Skeletal muscle satellite cell (primary cell): ENCODE measurements around the gene ZMYND8.
"Not testable (repeated sequence)": the region's sequence is repeated elsewhere in the genome, so short reads cannot be mapped to it uniquely, and the experiment has no call there.

ENCODE experiments used
- H3K27me3 ChIP-seq: 2 replicates; pipeline ENCODE4 v1.7.0; 2013; ENCODE audit warnings: low read length; ENCODE audit not compliant: control insufficient read depth, insufficient read depth
- H3K36me3 ChIP-seq: 2 replicates; pipeline ENCODE4 v1.7.0; 2013; ENCODE audit warnings: mild to moderate bottlenecking, control low read depth, low read length; ENCODE audit not compliant: insufficient read depth
- H3K4me1 ChIP-seq: 2 replicates; pipeline ENCODE4 v1.7.0; 2013; ENCODE audit warnings: low read length; ENCODE audit not compliant: control insufficient read depth, insufficient read depth
- H3K4me2 ChIP-seq: 2 replicates; pipeline ENCODE4 v1.7.0; 2013; ENCODE audit warnings: mild to moderate bottlenecking, low read length
- H3K4me3 ChIP-seq: 2 replicates; pipeline ENCODE4 v1.7.0; 2013; ENCODE audit warnings: low read length
- H3K9ac ChIP-seq: 2 replicates; pipeline ENCODE4 v1.7.0; 2013; ENCODE audit warnings: mild to moderate bottlenecking, low read depth, low read length, moderate library complexity
- H3K9me3 ChIP-seq: replicated peaks from 2 replicates; pipeline ENCODE4 v1.7.0; 2013; ENCODE audit warnings: mild to moderate bottlenecking, control low read depth, low read length

ZMYND8 gene

DNA sequence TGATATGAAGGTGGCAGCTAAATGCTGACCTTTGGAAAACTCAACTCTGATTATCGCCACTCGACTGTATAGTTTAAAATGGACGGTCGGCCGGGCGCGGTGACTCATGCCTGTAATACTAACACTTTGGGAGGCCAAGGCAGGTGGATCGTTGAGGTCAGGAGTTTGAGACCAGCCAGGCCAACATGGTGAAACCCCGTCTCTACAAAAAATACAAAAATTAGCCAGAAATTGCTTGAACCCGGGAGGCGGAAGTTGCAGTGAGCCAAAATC, 151.7 kb downstream of the ZMYND8 start:
- not testable (repeated sequence) for H3K9ac ChIP-seq, H3K4me3 ChIP-seq, H3K4me1 ChIP-seq, H3K4me2 ChIP-seq, H3K9me3 ChIP-seq, H3K27me3 ChIP-seq
- peaks cover 16% of the 10 kb centered on the region for H3K36me3 ChIP-seq

DNA sequence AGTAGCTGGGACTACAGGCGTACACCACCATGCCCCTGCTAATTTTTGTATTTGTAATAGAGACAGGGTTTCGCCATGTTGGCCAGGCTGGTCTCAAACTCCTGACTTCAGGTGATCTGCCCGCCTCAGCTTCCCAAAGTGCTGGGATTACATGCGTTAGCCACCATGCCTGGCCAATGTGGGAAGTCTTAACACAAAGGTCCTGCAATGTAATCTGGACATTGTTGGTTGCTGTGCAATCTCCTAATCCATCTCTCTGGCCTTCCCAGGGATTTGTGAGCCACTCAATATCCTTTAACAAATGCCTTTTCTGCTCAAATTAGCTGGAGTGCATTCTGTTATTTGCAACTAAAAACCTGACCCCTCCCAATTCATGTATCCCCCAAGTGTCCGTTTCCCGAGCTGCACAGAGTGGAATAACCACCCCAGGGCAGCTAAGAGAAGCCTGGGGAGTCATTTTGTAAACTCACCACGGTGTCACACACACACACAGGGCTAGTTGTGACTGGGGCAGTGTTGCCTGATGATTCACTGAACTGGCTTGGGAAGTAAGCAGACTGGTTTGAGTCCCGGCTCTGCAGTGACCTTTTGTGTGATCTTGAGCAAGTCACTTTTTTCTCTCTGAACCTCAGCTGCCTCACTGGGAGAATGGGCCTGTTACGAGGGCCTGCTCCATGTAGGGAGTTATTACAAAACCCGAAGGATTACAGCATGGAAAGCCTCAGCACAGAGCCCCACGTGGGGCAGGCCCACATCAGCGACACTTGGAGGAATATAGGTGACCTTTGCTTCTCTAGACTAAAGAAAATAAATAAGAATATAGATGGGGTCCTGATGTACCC, 152.3 kb downstream of the ZMYND8 start:
- H3K4me3 ChIP-seq: no peak overlapping the region
- H3K36me3 ChIP-seq: peaks cover 10% of the 10 kb centered on the region
- peaks cover 7% of the 10 kb centered on the region for H3K4me1 ChIP-seq
- no peak overlapping the region for H3K4me2 ChIP-seq
- no peaks in the 10 kb centered on the region for H3K9me3 ChIP-seq
- H3K9ac ChIP-seq: no peak overlapping the region
- no peaks in the 10 kb centered on the region for H3K27me3 ChIP-seq

DNA sequence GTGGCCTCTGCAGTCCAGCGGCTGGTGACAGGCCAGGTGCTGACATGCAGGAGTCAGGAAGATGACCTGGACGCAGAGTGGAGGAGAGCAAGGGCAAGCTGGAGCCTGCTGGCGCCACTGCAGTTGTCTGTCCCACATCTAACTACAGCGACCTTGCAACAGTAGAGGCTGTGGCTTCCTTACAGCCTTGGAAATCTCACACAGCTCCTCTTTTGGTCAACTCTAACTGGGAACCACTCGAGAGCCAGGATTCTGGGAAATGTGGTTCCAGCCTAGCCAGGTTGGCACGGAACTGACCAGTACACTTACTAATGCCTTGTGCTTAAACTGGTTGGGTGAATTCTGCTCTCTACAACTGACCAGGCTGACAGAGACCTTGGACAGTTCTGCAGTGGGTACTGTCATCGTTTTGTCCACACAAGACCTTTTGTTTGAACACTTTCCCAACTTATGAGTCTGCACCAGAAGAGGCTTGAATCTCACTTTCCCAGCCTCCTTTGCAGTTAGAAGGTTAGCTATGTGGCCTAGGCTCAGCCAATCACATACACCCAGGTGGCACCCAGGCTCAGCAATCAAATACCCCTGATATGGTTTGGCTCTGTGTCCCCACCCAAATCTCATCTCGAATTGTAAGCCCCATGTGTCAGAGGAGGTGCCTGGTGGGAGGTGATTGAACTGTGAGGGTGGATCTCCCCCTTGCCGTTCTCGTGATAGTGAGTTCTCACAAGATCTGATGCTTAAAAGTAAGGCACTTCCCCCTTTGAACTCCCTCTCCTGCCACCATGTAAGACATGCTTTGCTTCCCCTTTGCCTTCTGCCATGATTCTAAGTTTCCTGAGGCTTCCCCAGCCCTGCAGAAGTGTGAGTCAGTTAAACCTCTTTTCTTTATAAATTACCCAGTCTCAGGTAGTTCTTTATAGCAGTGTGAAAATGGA, 153.5 kb downstream of the ZMYND8 start:
- Histone ChIP-seq H3K4me2 (no peak overlapping the region), H3K27me3 (no peaks in the 10 kb centered on the region), H3K9ac (no peak overlapping the region), H3K4me3 (no peak overlapping the region), H3K9me3 (no peaks in the 10 kb centered on the region), H3K36me3 (no peaks in the 10 kb centered on the region), H3K4me1 (peaks cover 7% of the 10 kb centered on the region)

GRCh38 chr20:47201074-47201730, 155.3 kb downstream of the ZMYND8 start:
- Histone ChIP-seq H3K9me3 (no peaks in the 10 kb centered on the region), H3K4me2 (no peak overlapping the region), H3K27me3 (no peaks in the 10 kb centered on the region), H3K4me1 (peaks cover 7% of the 10 kb centered on the region), H3K9ac (no peak overlapping the region), H3K36me3 (no peaks in the 10 kb centered on the region), H3K4me3 (no peak overlapping the region)

DNA sequence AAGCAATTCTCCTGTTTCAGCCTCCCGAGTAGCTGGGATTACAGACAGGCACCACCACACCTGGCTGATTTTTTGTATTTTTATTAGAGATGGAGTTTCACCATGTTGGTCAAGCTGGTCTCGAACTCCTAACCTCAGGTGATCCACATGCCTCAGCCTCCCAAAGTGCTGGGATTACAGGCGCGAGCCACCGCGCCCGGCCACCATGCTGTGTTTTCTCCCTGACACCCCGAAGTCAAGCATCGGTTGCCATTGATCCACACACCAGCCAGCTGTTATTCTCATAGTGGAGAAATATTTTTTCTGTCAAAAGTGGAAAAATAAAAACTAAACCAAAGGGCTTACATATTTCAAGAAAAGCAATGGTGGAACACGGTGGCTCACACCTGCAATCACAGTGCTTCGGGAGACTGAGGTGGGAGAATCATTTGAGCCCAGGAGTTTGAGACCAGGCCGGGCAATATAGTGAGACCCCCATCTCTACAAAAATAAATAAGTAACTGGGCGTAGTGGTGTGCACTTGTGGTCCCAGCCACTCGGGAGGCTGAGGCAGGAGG, 157.4 kb downstream of the ZMYND8 start:
- Histone ChIP-seq H3K36me3 (no peaks in the 10 kb centered on the region), H3K4me1 (no peaks in the 10 kb centered on the region), H3K9ac (no peak overlapping the region), H3K9me3 (no peaks in the 10 kb centered on the region), H3K27me3 (no peaks in the 10 kb centered on the region), H3K4me2 (no peak overlapping the region), H3K4me3 (no peak overlapping the region)

DNA sequence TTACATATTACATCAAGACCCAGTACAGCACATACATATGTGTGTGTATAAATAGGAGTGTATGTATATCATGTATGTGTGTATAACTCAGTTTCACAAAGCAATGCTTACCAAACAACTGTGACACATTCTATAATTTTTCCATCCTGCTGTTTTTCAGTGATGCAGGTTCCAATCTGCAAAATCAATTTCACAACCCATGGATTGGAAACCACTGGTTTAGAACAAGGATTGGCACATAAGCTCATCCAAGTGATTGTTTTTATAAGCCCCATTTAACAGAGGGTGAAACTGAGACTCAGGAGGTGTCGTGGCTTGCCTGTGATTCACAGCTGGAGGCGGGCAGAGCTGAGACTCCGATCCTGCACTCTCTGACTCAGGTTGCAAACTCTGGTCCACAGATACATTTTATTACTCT, 158.2 kb downstream of the ZMYND8 start:
- no peak overlapping the region for H3K4me2 ChIP-seq
- no peak overlapping the region for H3K9ac ChIP-seq
- H3K27me3 ChIP-seq: no peaks in the 10 kb centered on the region
- no peak overlapping the region for H3K4me3 ChIP-seq
- H3K36me3 ChIP-seq: no peaks in the 10 kb centered on the region
- H3K4me1 ChIP-seq: no peaks in the 10 kb centered on the region
- H3K9me3 ChIP-seq: no peaks in the 10 kb centered on the region

- Histone ChIP-seq H3K36me3 (no peaks in the 10 kb centered on the region), H3K4me1 (no peaks in the 10 kb centered on the region), H3K9ac (no peak overlapping the region)
These were observed 160.1 kb downstream of the ZMYND8 start for GRCh38 chr20:47196091-47197081.

GRCh38 chr20:47195573-47195972, 160.9 kb downstream of the ZMYND8 start:
- Histone ChIP-seq H3K4me1 (no peaks in the 10 kb centered on the region), H3K4me3 (no peak overlapping the region), H3K9ac (no peak overlapping the region), H3K4me2 (no peak overlapping the region), H3K36me3 (no peaks in the 10 kb centered on the region), H3K9me3 (no peaks in the 10 kb centered on the region), H3K27me3 (no peaks in the 10 kb centered on the region)

More at GRCh38 chr20:47196091-47197081, 160.1 kb downstream of the ZMYND8 start:
- Histone ChIP-seq H3K9me3 (no peaks in the 10 kb centered on the region), H3K27me3 (no peaks in the 10 kb centered on the region), H3K4me3 (no peak overlapping the region), H3K4me2 (peak overlapping the region; percentile 37)

DNA sequence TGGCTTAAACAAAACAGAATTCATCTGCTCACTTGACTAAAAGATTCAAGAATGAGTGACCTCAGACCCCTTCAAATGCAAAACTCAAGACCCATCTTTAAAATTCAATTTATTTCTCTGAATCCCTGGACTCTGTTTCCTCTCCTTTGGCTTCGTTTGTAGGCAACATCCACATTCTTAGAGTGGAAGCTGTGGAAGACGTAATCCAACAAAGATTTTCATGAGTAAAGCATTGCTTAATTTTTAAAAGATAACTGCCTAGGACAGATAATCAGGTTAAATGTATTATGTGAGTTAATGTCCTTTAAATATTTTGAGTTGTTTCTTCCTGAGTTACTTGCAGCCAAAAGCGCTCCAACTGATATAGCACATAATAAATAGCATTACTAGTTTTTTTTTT, 164.5 kb downstream of the ZMYND8 start:
- no peaks in the 10 kb centered on the region for H3K9me3 ChIP-seq
- H3K36me3 ChIP-seq: no peaks in the 10 kb centered on the region
- no peak overlapping the region for H3K4me2 ChIP-seq
- H3K4me3 ChIP-seq: no peak overlapping the region
- peaks cover 9% of the 10 kb centered on the region for H3K27me3 ChIP-seq
- H3K4me1 ChIP-seq: no peaks in the 10 kb centered on the region
- no peak overlapping the region for H3K9ac ChIP-seq

DNA sequence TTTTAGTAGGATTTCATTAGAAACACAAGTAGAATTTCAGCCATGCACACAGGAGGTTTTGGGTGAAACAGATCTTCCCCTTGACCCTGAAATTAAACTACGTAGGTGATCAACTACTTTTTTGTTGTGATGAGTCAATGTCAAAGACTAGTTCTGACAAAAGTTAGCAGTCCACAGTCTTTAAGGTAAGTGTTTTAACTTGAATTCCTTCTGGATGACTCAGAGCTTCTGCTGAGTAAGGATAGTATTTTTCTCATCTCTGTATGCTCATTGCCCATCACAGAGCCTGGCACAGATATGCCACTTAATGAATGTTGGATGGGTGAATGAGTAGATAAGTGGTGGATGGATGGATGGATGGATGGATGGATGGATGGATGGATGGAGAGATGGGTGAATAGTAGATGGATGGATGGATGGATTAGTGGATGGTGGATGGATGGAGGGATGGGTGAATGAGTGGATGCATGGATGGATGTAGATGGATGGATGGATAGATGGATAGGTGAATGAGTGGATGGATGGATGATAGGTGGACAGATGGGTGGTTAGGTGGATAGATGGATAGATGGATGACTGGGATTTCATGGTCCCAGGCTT, 165.3 kb downstream of the ZMYND8 start:
- Histone ChIP-seq H3K9me3 (no peaks in the 10 kb centered on the region), H3K9ac (no peak overlapping the region), H3K36me3 (no peaks in the 10 kb centered on the region), H3K4me3 (no peak overlapping the region), H3K4me2 (no peak overlapping the region), H3K4me1 (no peaks in the 10 kb centered on the region), H3K27me3 (peaks cover 9% of the 10 kb centered on the region)
